GM18505 (cell line): Measurements from ENCODE around the gene SUPT7L.
"Not testable (repeated sequence)": the region's sequence is repeated elsewhere in the genome, so short reads cannot be mapped to it uniquely, and the experiment has no call there.

Experiments
- ATAC-seq: cut with Tn5 transposase; IDR thresholded peaks from one replicate; pipeline ENCODE4 v1.9.1; 2021; ENCODE audit not compliant: unreplicated experiment
- POLR2A ChIP-seq: IDR thresholded peaks from 4 replicates; pipeline ENCODE4 v1.6.1; 2011; ENCODE audit warnings: borderline replicate concordance; ENCODE audit not compliant: insufficient read depth, insufficient read length; ENCODE audit errors: extremely low read depth

Gene SUPT7L

DNA sequence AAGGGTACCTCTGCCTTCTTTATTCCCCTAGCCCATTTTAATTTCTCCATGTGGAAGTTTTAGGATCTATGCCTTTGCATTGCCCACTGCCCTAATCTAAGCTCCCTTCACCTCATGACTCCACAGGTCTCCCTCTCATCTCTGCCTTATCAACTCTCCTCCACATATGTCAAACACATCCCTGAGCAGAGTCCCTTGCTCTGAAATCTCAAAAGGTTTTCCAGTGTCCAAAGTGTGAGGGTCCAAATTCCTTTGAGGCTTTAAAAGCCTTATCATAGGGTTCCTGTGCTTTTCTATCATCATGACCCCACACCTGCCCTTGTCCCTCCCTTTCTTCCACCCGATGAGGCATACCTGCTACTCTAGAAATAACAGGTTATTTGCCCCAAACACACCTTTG lies 38.9 kb upstream of the SUPT7L start:
- TF ChIP-seq POLR2A, result no peak
- ATAC-seq, result no peak

DNA sequence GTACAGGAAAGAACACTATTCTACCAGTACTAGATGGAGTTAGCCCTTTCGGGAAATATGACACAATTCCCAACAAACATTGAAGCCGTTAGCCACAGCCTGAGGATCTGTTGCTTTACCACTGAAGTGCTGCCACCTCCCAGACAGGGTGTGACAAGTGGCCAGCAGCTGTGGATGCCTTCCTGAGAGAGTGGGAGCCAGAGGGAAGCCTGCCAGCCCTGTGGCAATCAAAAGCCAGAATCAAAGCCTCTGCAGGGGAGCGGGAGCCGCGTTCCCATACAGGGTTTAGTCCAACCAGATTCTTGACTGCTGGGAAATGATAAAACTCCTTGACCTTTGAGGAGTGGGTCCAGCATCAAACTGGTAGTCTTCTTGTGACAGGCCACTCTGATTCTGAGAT lies 38.3 kb upstream of the SUPT7L start:
- no peak for TF ChIP-seq POLR2A
- ATAC-seq, result no peak

- no peak for ATAC-seq
- TF ChIP-seq POLR2A, result no peak
These were observed 34.2 kb upstream of the SUPT7L start for GRCh38 chr2:27697660-27698059.

GRCh38 chr2:27690052-27690451 lies 26.6 kb upstream of the SUPT7L start:
- no peak for TF ChIP-seq POLR2A

DNA sequence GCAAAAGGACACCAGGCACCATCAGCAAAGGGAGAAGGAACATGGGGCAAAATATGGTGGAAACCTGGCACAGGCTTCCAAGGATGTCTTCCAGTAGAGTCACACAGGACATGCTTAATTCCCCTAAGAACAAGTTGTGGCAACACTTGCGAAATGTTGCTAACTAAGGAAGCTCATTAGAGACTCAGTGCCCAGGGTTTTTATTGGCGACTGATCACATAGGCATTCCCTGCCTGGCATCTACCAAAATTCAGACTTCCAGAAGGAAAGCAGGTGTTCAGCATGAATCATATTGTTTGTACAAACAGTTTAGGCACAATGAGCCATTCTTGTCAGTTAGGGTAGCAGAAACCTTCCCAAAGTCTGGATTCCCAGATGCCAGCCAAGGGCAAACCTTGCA lies 26.0 kb upstream of the SUPT7L start:
- ATAC-seq, result no peak
- no peak for TF ChIP-seq POLR2A

More at GRCh38 chr2:27690052-27690451, 26.6 kb upstream of the SUPT7L start:
- ATAC-seq, result no peak

GRCh38 chr2:27687232-27687631 lies 23.8 kb upstream of the SUPT7L start:
- TF ChIP-seq POLR2A, result no peak
- no peak for ATAC-seq

DNA sequence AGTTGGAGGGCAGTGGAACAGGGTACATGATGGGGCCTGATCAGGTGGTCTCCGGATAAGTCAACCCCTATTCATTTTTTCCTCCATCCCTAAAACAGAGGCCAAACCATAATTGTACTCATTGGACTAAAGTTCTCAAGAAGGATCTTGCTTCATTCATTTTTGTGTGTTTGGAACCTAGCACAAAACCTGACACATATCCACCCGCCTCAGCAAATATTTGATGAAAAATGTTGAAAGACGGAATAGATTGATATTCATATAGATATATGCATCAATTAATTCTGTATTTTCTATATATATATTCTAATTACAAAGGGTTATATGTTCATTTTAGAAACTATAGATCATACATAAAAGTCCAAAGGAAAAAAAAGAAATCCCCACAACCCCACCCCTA lies 22.2 kb upstream of the SUPT7L start:
- TF ChIP-seq POLR2A, result no peak
- no peak for ATAC-seq

- not testable (repeated sequence) for ATAC-seq
These were observed 21.6 kb upstream of the SUPT7L start for GRCh38 chr2:27685006-27685405.

GRCh38 chr2:27683390-27684071 lies 20.1 kb upstream of the SUPT7L start:
- no peak for ATAC-seq
- TF ChIP-seq POLR2A, result no peak

- not testable (repeated sequence) for ATAC-seq
These were observed 18.9 kb upstream of the SUPT7L start for GRCh38 chr2:27682334-27682771.

DNA sequence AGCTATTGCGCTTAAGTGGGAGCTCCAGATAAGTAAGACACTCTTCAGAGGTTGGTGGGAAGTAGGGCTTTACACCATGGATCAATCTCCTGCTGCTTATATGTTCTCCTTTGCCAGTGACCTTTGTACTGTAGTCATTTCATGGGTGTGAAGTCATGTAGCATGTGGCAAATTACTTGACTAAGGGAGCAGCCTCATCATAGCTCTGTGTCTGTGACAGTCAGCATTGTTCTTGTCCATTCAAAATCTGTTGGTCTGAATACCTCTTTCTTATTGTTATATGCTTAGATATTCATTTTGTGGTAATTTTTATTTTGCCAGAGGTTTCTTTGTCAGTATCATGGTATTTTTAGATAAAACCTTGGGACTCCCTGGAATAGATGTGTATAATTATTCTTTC lies 18.4 kb upstream of the SUPT7L start:
- TF ChIP-seq POLR2A, result no peak

DNA sequence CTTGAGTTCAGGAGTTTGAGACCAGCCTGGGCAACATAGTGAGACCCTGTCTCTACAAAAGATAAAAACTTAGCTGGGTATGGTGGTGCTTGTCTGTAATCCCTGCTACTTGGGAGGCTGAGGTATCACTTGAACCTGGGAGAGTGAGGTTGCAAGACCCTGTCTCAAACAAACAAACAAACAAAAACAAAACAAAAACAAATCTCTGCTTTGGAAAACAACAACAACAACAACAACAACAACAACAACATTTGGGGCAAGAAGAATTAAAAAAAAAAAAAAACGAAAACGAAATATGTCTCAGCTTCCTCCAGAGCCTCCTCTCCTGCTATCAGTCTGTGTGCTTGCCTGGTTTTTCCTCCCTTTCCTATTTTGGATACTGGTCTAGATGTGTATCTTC lies 17.2 kb upstream of the SUPT7L start:
- no peak for TF ChIP-seq POLR2A
- ATAC-seq, result no peak

More for the DNA sequence above, 18.4 kb upstream of the SUPT7L start:
- ATAC-seq, result no peak

DNA sequence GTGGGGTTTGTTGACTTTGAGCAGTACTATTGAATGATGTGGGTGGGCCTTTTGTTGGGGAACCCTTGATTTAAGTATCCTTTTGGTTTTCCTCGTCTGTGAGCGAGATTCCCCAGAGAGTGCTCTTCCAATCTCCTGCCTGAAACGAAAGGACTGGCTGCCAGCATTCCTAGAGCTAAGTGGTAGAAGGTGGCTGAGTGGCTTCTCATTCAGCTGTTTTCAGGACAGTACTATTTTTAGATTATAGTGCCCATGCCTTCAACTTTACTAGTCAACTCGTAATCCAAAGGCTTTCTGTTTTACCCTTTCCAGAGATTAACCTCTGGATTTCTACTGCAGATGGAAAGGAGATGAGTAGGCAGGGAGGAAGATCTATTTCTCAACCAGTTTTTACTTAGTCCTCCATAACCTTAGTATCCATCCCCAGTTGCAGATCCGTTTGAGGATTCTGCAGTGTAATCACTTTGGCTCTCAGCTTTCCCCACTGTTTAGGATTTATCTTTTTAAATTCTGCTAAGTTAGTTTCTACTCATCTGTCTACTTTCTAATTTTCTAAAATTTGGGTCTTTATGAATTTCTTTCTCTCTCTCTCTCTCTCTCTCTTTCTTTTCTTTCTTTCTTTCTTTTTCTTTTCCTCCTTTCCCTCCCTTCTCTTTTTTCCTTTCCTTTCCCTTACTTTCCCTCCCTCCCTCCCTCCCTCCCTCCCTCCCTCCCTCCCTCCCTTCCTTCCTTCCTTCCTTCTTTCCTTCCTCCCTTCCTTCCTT lies 9.5 kb upstream of the SUPT7L start:
- ATAC-seq, result no peak
- no peak for TF ChIP-seq POLR2A

GRCh38 chr2:27671235-27671634 lies 7.8 kb upstream of the SUPT7L start:
- TF ChIP-seq POLR2A, result no peak

More at GRCh38 chr2:27671235-27671634, 7.8 kb upstream of the SUPT7L start:
- ATAC-seq, result no peak
